ENCODE results near the gene SNX20.

Gene SNX20

DNA sequence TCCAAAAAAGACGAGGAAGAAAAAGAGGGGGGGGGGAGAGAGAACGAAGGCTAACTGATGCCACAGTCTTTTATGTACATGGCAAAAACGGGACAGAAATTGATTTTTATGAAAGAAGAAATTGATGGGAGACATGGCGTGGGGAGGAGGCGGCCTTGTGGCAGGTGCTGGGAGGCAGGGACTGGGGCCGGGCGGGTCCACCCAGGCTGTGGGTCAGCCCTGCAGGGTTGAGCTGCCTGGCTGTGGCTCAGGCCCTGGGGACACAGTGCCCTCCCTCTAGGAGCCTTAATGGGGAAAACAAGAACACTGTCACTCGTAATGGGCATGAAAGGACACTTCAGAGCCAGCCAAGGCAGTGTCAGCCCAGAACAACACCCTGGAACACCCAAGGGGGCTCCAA, 34.8 kb downstream of the SNX20 start:
- 72% methylated on average over 8 of the region's 8 CpGs for WGBS

DNA sequence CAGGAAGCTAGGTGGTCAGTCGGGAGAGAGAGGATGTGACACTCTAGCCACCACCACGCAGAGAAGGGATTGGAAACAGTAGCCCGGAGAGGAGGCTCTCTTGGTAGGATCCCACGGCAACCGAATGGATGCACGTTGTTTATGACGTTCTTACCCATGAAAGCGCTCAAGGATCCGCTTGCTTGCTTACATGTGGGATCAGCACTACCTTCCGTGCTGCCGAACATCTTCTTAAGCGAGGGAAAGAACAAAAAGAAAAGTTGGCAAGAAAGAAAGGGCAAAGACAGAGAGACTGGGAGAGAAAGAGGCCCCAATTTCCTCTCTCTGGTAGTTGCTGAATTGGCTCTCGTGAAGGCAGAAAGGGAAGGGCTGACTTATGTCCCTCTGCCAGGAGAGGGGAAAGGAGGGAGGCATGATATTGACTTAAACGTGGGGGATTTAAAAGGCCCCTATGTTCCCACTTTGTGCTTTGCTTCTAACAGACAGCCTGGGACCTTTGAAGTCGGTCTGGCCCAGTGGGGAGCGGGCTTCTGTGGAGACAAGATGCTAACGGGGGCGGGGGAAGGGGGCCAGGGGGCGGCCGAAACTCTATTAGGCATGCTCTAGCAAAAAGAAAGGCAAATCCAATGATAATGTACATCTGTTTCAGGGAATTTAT, 35.4 kb downstream of the SNX20 start:
- Histone ChIP-seq H3K9ac (ENCODE audit: low read depth, low read length) (no peak overlapping the region), H3K4me3 (ENCODE audit: low read length) (no peak overlapping the region), H3K27ac (ENCODE audit: low read depth, low read length) (no peak overlapping the region), H3K4me1 (ENCODE audit: insufficient read depth, low read length) (peaks cover 7% of the 10 kb centered on the region; the same call in 1 of the 2 replicates), H3K9me3 (ENCODE audit: insufficient read depth, low read depth, low read length) (no peaks in the 10 kb centered on the region), H3K36me3 (ENCODE audit: insufficient read depth, low read length) (no peaks in the 10 kb centered on the region), H3K27me3 (ENCODE audit: insufficient read depth, low read length) (no peaks in the 10 kb centered on the region)
- 48% methylated on average over 18 of the region's 20 CpGs for WGBS

More for the DNA sequence above, 34.8 kb downstream of the SNX20 start:
- Histone ChIP-seq H3K36me3 (ENCODE audit: insufficient read depth, low read length) (no peaks in the 10 kb centered on the region), H3K4me1 (ENCODE audit: insufficient read depth, low read length) (peaks cover 7% of the 10 kb centered on the region; the same call in 1 of the 2 replicates), H3K27ac (ENCODE audit: low read depth, low read length) (no peak overlapping the region), H3K9ac (ENCODE audit: low read depth, low read length) (no peak overlapping the region), H3K27me3 (ENCODE audit: insufficient read depth, low read length) (no peaks in the 10 kb centered on the region), H3K9me3 (ENCODE audit: insufficient read depth, low read depth, low read length) (no peaks in the 10 kb centered on the region), H3K4me3 (ENCODE audit: low read length) (no peak overlapping the region)

DNA sequence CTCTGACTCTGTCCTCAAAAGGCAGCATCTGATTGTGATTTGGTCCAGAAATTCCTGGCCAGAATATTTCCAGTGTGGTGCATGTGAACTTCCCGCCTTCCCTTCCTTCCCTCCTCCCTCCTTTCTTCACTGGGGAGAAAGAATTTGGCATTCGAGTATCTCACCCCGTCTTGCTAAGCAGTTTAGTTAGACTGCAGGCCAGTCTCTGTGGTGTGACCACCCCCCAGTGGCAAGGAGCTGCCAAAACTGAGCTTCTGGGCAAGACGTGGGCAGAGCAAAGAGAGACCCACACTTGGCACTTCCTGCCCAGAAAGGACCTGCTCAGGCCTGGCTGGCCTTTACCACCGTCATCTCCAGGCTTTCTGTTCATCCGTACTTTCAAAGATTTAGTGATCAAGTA, 36.4 kb downstream of the SNX20 start:
- Histone ChIP-seq H3K36me3 (ENCODE audit: insufficient read depth, low read length) (no peaks in the 10 kb centered on the region), H3K27ac (ENCODE audit: low read depth, low read length) (no peak overlapping the region), H3K4me3 (ENCODE audit: low read length) (no peak overlapping the region), H3K4me1 (ENCODE audit: insufficient read depth, low read length) (peaks cover 7% of the 10 kb centered on the region; the same call in 1 of the 2 replicates), H3K27me3 (ENCODE audit: insufficient read depth, low read length) (no peaks in the 10 kb centered on the region), H3K9me3 (ENCODE audit: insufficient read depth, low read depth, low read length) (no peaks in the 10 kb centered on the region), H3K9ac (ENCODE audit: low read depth, low read length) (no peak overlapping the region)
- WGBS: 61% methylated on average over 6 of the region's 6 CpGs

DNA sequence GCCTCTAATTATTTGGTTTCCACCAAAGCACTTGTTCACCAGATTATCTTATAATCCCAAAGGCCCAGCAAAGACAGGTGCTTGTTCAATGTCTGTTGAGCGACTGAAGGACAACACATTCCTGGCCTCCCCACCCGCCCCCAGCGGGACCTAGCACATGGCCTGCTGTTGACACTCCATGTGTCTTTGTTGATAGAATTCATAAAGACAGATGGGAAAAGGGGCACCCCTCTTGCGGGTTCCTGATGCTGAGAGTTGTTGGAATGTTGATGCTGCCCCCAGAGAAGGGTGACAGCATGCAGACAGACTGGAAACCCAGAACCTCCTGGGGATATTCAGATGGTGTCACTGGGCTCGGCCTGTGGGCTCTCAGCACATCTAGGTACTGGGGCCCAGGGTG, 36.9 kb downstream of the SNX20 start:
- WGBS: 90% methylated on average over 5 of the region's 5 CpGs
- no peak overlapping the region for H3K27ac ChIP-seq (ENCODE audit: low read depth, low read length)
- H3K36me3 ChIP-seq (ENCODE audit: insufficient read depth, low read length): no peaks in the 10 kb centered on the region
- H3K4me1 ChIP-seq (ENCODE audit: insufficient read depth, low read length): peaks cover 7% of the 10 kb centered on the region; the same call in 1 of the 2 replicates
- no peak overlapping the region for H3K9ac ChIP-seq (ENCODE audit: low read depth, low read length)
- H3K4me3 ChIP-seq (ENCODE audit: low read length): no peak overlapping the region
- H3K9me3 ChIP-seq (ENCODE audit: insufficient read depth, low read depth, low read length): no peaks in the 10 kb centered on the region
- H3K27me3 ChIP-seq (ENCODE audit: insufficient read depth, low read length): no peaks in the 10 kb centered on the region

DNA sequence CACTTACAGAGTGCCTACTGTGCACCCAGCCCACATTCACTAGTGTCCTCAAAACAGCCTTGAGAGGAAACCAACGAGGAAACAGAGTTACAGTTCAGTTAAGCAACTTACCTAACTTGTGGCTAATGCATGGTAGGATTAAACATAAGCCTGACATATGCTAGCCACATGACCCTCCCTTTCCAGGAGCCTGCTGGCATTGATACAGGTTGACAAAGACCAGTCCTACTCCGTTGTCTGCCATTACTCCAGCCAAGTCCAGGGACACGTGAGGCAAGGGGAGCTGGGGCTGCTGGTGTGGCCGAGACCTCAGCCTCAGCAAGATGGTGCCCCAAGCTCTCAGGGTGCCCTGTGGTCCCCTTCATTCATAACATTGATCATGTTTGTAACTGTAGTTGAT, 37.9 kb downstream of the SNX20 start:
- no peaks in the 10 kb centered on the region for H3K27me3 ChIP-seq (ENCODE audit: insufficient read depth, low read length)
- no peak overlapping the region for H3K4me3 ChIP-seq (ENCODE audit: low read length)
- H3K4me1 ChIP-seq (ENCODE audit: insufficient read depth, low read length): peaks cover 7% of the 10 kb centered on the region; the same call in 1 of the 2 replicates
- no peak overlapping the region for H3K27ac ChIP-seq (ENCODE audit: low read depth, low read length)
- H3K9me3 ChIP-seq (ENCODE audit: insufficient read depth, low read depth, low read length): no peaks in the 10 kb centered on the region
- 93% methylated on average over 4 of the region's 4 CpGs for WGBS
- no peaks in the 10 kb centered on the region for H3K36me3 ChIP-seq (ENCODE audit: insufficient read depth, low read length)
- no peak overlapping the region for H3K9ac ChIP-seq (ENCODE audit: low read depth, low read length)

DNA sequence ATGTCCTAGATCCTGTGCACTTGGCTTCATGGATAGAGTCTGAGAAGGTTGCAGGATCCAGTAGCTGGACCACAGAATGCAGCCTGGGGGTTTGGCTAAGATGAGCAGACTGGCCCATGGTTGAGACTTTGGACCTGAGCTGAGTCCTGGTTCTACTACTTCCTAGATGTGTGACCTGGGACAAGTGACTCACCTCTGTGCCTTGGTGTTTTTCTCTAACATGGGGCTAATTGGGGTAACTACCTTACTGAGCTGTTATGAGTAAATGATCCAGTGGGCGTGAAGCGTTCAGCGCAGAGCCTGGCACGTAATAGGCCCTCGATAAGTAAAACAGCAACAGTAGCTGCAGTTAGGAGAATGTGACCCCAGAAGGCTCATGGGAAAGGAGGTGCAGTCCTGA, 38.8 kb downstream of the SNX20 start:
- Histone ChIP-seq H3K9ac (ENCODE audit: low read depth, low read length) (no peak overlapping the region), H3K4me3 (ENCODE audit: low read length) (no peak overlapping the region), H3K27me3 (ENCODE audit: insufficient read depth, low read length) (no peaks in the 10 kb centered on the region), H3K9me3 (ENCODE audit: insufficient read depth, low read depth, low read length) (no peaks in the 10 kb centered on the region), H3K27ac (ENCODE audit: low read depth, low read length) (no peak overlapping the region), H3K4me1 (ENCODE audit: insufficient read depth, low read length) (peaks cover 7% of the 10 kb centered on the region; the same call in 1 of the 2 replicates), H3K36me3 (ENCODE audit: insufficient read depth, low read length) (no peaks in the 10 kb centered on the region)
- 97% methylated on average over 5 of the region's 5 CpGs for WGBS

DNA sequence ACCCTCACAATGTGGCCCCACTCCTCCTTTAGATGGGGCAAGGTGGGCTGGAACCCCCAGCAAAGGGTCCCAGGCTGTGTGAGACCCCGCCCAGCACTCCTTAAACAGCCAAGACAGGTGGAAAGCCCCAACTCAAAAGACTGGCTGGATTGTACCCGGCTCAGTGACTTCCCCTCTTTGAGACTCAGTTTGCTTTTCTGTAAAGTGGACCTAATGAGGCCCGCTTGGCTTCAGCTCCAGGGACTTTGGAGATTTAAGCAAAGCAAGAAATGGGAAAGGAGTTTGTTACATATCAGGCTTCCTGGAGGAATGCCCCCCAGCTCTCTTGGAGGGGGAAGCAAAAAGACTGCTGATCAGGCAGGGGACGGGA, 39.3 kb downstream of the SNX20 start:
- Histone ChIP-seq H3K27ac (ENCODE audit: low read depth, low read length) (no peak overlapping the region), H3K9ac (ENCODE audit: low read depth, low read length) (no peak overlapping the region), H3K4me1 (ENCODE audit: insufficient read depth, low read length) (peaks cover 7% of the 10 kb centered on the region; the same call in 1 of the 2 replicates), H3K36me3 (ENCODE audit: insufficient read depth, low read length) (no peaks in the 10 kb centered on the region), H3K9me3 (ENCODE audit: insufficient read depth, low read depth, low read length) (no peaks in the 10 kb centered on the region), H3K4me3 (ENCODE audit: low read length) (no peak overlapping the region), H3K27me3 (ENCODE audit: insufficient read depth, low read length) (no peaks in the 10 kb centered on the region)
- WGBS: 95% methylated on average over 4 of the region's 4 CpGs

DNA sequence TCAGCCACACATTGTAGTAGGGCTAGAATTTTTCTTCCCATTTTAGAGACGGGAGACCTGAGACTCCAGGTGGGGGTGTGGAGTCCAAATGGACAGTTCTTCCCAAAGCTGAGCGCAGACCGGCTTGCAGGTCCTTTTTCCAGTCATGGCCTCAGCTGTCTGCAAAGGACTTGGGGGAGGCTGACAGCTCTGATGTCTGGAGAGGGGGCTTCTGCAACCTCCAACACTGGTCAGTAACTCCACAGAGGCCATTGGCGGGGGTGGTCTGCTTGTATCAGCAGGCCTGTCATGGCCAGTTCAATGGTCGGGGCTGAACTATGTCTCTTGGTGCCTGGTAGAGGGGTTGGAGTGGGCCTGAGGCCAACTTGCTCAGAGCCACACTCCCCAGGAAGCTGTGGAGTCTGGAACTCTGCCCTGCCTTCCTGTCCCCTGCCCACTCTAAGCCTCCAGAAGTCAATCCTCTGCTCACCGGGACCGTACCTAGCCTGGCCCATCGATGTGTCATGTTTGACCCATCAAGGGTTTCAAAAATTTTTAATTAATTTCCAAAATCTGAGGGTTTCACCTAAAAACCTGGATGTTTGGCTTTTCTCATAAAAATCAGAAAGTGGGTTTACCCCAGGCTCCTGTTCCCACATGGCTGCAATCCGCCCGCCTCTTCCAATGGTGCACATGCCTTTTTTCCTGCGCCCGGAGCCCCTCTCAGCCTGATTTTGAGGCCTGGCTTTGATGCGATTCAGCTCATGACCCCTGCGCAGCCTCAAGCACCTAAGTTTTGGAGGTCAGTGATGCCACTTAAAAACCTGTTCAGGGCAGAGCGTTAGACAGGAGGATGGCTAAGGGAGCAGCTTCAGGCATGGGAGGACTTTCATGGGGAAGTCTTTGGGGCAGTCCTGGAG, 39.9 kb downstream of the SNX20 start:
- no peaks in the 10 kb centered on the region for H3K27me3 ChIP-seq (ENCODE audit: insufficient read depth, low read length)
- no peak overlapping the region for H3K27ac ChIP-seq (ENCODE audit: low read depth, low read length)
- WGBS: 96% methylated on average over 15 of the region's 15 CpGs
- H3K4me1 ChIP-seq (ENCODE audit: insufficient read depth, low read length): peaks cover 7% of the 10 kb centered on the region; the same call in 1 of the 2 replicates
- no peak overlapping the region for H3K4me3 ChIP-seq (ENCODE audit: low read length)
- no peaks in the 10 kb centered on the region for H3K36me3 ChIP-seq (ENCODE audit: insufficient read depth, low read length)
- no peak overlapping the region for H3K9ac ChIP-seq (ENCODE audit: low read depth, low read length)
- H3K9me3 ChIP-seq (ENCODE audit: insufficient read depth, low read depth, low read length): no peaks in the 10 kb centered on the region

DNA sequence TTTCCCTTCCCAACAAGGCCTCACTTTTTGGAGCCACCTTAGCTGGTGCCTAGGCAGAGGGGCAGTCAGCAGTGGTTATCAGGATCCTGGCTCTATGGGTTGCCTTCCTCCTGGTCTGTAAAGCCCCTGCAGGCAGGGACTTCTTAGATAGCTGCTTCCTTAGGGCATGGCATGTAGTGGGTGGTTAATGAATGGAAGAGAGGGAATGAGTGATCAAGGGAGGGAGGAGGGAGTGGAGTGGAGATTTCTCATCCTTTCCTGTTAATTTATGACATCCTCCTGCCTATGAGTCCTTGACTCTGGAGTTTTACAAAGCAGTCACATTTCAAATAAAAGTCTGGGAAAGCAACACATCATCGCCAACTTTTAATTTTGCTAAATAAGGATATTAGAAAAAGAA, 40.7 kb downstream of the SNX20 start:
- Histone ChIP-seq H3K9me3 (ENCODE audit: insufficient read depth, low read depth, low read length) (no peaks in the 10 kb centered on the region), H3K9ac (ENCODE audit: low read depth, low read length) (no peak overlapping the region), H3K27ac (ENCODE audit: low read depth, low read length) (no peak overlapping the region), H3K36me3 (ENCODE audit: insufficient read depth, low read length) (no peaks in the 10 kb centered on the region), H3K4me1 (ENCODE audit: insufficient read depth, low read length) (peaks cover 2% of the 10 kb centered on the region; the same call in 1 of the 2 replicates), H3K4me3 (ENCODE audit: low read length) (no peak overlapping the region), H3K27me3 (ENCODE audit: insufficient read depth, low read length) (no peaks in the 10 kb centered on the region)
- WGBS: no CpG with 5 or more reads among the region's 1 CpG

DNA sequence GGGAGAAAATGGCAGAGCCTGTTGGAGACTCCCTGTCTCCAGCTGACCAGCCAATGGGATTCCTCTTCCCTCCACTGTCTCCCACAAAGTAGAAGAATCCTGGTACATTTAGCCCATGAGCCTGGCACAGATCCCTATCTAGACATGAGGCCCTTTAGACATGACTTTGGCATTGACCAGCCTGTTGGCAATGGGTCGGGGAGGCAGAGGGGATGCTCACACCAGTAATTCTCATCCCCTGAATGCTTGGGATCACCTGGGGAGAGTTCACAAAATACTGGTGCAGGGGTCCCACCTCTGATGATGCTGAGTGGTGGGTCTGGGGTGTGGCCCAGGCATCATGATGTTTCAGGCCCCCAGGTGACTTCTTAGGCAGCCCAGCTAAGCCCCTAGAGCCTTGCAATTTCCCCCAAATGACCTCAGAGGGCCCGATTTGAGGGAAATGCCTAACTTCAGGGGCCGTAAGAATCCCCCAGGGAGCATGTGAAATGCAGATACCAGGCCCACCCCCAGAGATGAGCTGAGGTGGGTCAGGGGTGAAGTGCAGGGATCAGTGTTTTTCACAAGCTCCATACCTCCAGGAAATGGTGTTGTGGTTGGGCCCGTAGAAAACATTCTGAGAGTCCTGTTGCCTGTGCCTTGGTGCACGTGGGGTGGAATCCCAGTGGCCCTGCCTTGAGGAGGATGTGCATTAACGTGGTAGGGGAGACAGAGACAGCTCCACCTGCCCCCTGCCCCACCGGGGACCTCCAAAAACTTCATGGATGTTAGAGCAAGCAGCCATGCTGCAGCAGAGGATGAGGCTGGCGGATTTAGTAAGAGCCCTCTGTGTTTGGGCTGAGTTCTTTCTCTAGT, 42.1 kb downstream of the SNX20 start:
- H3K4me1 ChIP-seq (ENCODE audit: insufficient read depth, low read length): no peaks in the 10 kb centered on the region
- no peak overlapping the region for H3K9ac ChIP-seq (ENCODE audit: low read depth, low read length)
- WGBS: 85% methylated on average over 8 of the region's 8 CpGs
- H3K36me3 ChIP-seq (ENCODE audit: insufficient read depth, low read length): no peaks in the 10 kb centered on the region
- no peaks in the 10 kb centered on the region for H3K9me3 ChIP-seq (ENCODE audit: insufficient read depth, low read depth, low read length)
- no peak overlapping the region for H3K4me3 ChIP-seq (ENCODE audit: low read length)
- no peak overlapping the region for H3K27ac ChIP-seq (ENCODE audit: low read depth, low read length)
- H3K27me3 ChIP-seq (ENCODE audit: insufficient read depth, low read length): no peaks in the 10 kb centered on the region
